ENCODE results near the gene CACNA1B.

GRCh38 chr9:137988051-137988450, 110.5 kb downstream of the CACNA1B start:
- no peak for TF ChIP-seq CTCF (IDR thresholded peaks at IDR 0.05 in 8 of 11, conservative IDR thresholded peaks at IDR 0.05 in 3 of 11)
- TF ChIP-seq POLR2A (IDR thresholded peaks at IDR 0.05) = no peak
- TF ChIP-seq POLR2AphosphoS5 (IDR thresholded peaks at IDR 0.05) = no peak

All from spleen (tissue), 7 donors.